Activated naive CD4-positive, alpha-beta T cell treated with anti-CD3 and anti-CD28 coated beads for 36 hours (primary cell): ENCODE data around the gene GBP4. TPM values are rescaled to one million over a fixed set of nuclear protein-coding genes. Genes with fewer than 3 reads are reported as not detected.

Experiments used
- CTCF ChIA-PET: fragments of 350-600 bp; sonication (Branson Sonifier 250); formaldehyde crosslinking; loops from one replicate; lab custom pipeline; 2021; ENCODE audit warnings: antibody characterized with exemption; lab: Charles Lee
- DNase-seq: peaks from one replicate; pipeline ENCODE4 v3.0.0-alpha.2; 2020
- H3K27ac Mint-ChIP-seq: one replicate; pipeline ENCODE4 v1.8.0; 2021; ENCODE audit warnings: mild to moderate bottlenecking, mixed read lengths
- H3K27me3 Mint-ChIP-seq: one replicate; pipeline ENCODE4 v1.8.0; 2021; ENCODE audit warnings: low read depth, mixed read lengths
- H3K36me3 Mint-ChIP-seq: one replicate; pipeline ENCODE4 v1.8.0; 2021; ENCODE audit warnings: low read depth, mixed read lengths
- H3K4me1 Mint-ChIP-seq: one replicate; pipeline ENCODE4 v1.8.0; 2021; ENCODE audit warnings: low read depth, mixed read lengths
- H3K4me3 Mint-ChIP-seq: one replicate; pipeline ENCODE4 v1.8.0; 2021; ENCODE audit warnings: mild to moderate bottlenecking, moderate library complexity, mixed read lengths
- H3K9me3 Mint-ChIP-seq: one replicate; pipeline ENCODE4 v1.8.0; 2021; ENCODE audit warnings: mixed read lengths
- intact Hi-C: fragments of 100-400 bp; cut with micrococcal nuclease; formaldehyde crosslinking; loops from one replicate; pipeline ENCODE4 v1.15.1; 2023
- total RNA-seq, 2 experiments: library from RNA; stranded (reverse); gene quantifications; one replicate each; pipeline ENCODE4 v1.2.3, GENCODE V29; 2021

GBP4 gene
- total RNA-seq, 2 experiments from 2014 or later = 22.9 to 23.2 TPM

GRCh38 chr1:89198081-89198480 is 661 bp downstream of the GBP4 start:
- CTCF ChIA-PET = interaction anchor here (0.7 to 2.3 kb wide), 11 partner anchors 71 to 253 kb away, joined by 3 to 10 read pairs (median 4); partner anchors contain the start of gene GBP5

DNA sequence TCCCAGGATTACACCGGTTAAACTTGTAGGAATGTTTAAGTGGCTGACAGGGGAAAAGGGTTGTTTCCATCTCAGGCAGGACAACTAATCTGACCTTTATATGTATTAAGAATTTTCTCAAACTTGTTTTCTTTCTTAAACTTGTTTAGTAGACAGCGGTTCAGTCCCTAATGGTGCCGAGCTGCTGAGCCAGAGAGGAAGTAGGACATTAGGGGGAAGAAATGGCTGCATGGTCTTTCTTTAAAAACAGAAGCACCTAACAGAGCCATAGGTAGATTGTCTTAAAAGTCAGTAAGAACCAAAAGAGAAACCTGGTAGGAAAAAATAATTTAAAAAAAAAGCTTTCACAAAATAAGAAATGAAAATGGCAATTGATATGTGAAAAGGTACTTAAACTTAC is 3.3 kb downstream of the GBP4 start:
- Mint-ChIP-seq H3K36me3 (peaks cover 28% of the 10 kb centered on the region), H3K9me3 (no peaks in the 10 kb centered on the region), H3K4me1 (peaks cover 68% of the 10 kb centered on the region), H3K27ac (peak overlapping the region; percentile 77), H3K4me3 (peak overlapping the region; percentile 53), H3K27me3 (no peaks in the 10 kb centered on the region)
- no peak for DNase-seq
- CTCF ChIA-PET = interaction anchor here (0.6 to 1.1 kb wide), 3 partner anchors 25 to 163 kb away, joined by 3 to 4 read pairs (median 3); partner anchors contain the start of gene GBP5
- intact Hi-C loops = loop anchor here (5.0 kb wide), 1 partner anchor 513 kb away; the partner anchor contains the start of gene PKN2

More at GRCh38 chr1:89198081-89198480, 661 bp downstream of the GBP4 start:
- H3K9me3 Mint-ChIP-seq = no peaks in the 10 kb centered on the region
- H3K36me3 Mint-ChIP-seq = peaks cover 17% of the 10 kb centered on the region
- intact Hi-C loops = loop anchor here (1.0 to 5.0 kb wide), 9 partner anchors 59 to 527 kb away; partner anchors contain the start of genes GTF2B and PKN2
- no peaks in the 10 kb centered on the region for H3K27me3 Mint-ChIP-seq
- peak overlapping the region; percentile 98 for H3K27ac Mint-ChIP-seq
- peak overlapping the region; percentile 92 for H3K4me3 Mint-ChIP-seq
- DNase-seq = no peak
- peaks cover 81% of the 10 kb centered on the region for H3K4me1 Mint-ChIP-seq

- H3K27me3 Mint-ChIP-seq = no peaks in the 10 kb centered on the region
- CTCF ChIA-PET = interaction anchor here (1.0 kb wide), 1 partner anchor 167 kb away, joined by 4 read pairs; no protein-coding TSS in a partner anchor
- DNase-seq = no peak
- intact Hi-C loops = no loop called here
- no peaks in the 10 kb centered on the region for H3K9me3 Mint-ChIP-seq
- H3K4me3 Mint-ChIP-seq = no peak overlapping the region
- no peak overlapping the region for H3K27ac Mint-ChIP-seq
- H3K36me3 Mint-ChIP-seq = peaks cover 57% of the 10 kb centered on the region
- peaks cover 56% of the 10 kb centered on the region for H3K4me1 Mint-ChIP-seq
These were observed 7.4 kb downstream of the GBP4 start for GRCh38 chr1:89191314-89191713.

GRCh38 chr1:89190017-89190416 is 8.7 kb downstream of the GBP4 start:
- intact Hi-C loops = no loop called here
- Mint-ChIP-seq H3K36me3 (peaks cover 63% of the 10 kb centered on the region), H3K27me3 (no peaks in the 10 kb centered on the region), H3K4me1 (peaks cover 43% of the 10 kb centered on the region), H3K9me3 (no peaks in the 10 kb centered on the region), H3K27ac (no peak overlapping the region), H3K4me3 (no peak overlapping the region)
- CTCF ChIA-PET = interaction anchor here (0.5 kb wide), 1 partner anchor 169 kb away, joined by 3 read pairs; no protein-coding TSS in a partner anchor
- no peak for DNase-seq

- CTCF ChIA-PET = interaction anchor here (0.7 kb wide), 2 partner anchors 13 to 89 kb away, joined by 4 read pairs; no protein-coding TSS in a partner anchor
- intact Hi-C loops = no loop called here
- peaks cover 27% of the 10 kb centered on the region for H3K36me3 Mint-ChIP-seq
- H3K4me1 Mint-ChIP-seq = peaks cover 5% of the 10 kb centered on the region
- no peak overlapping the region for H3K27ac Mint-ChIP-seq
- H3K4me3 Mint-ChIP-seq = no peak overlapping the region
- no peak for DNase-seq
- no peaks in the 10 kb centered on the region for H3K27me3 Mint-ChIP-seq
- H3K9me3 Mint-ChIP-seq = peaks cover 5% of the 10 kb centered on the region
These were observed 19.4 kb downstream of the GBP4 start for GRCh38 chr1:89179343-89179742.

- Mint-ChIP-seq H3K9me3 (no peaks in the 10 kb centered on the region), H3K27ac (no peak overlapping the region), H3K4me3 (no peak overlapping the region), H3K36me3 (peaks cover 6% of the 10 kb centered on the region), H3K27me3 (no peaks in the 10 kb centered on the region), H3K4me1 (peaks cover 13% of the 10 kb centered on the region)
- no peak for DNase-seq
- intact Hi-C loops = no loop called here
- CTCF ChIA-PET = no interaction called here
These were observed 21.8 kb downstream of the GBP4 start for GRCh38 chr1:89176971-89177370.

GRCh38 chr1:89175601-89176256 is 23.0 kb downstream of the GBP4 start, which contains the start of gene GBP7:
Gene GBP7 (minus strand): TSS chr1:89176003. CDS start chr1:89171935, 4,068 bp downstream.
- no peak within 1 kb of the TSS for H3K4me3 Mint-ChIP-seq
- no peaks in the 10 kb centered on the region for H3K27me3 Mint-ChIP-seq
- CTCF ChIA-PET = no interaction called here
- H3K9me3 Mint-ChIP-seq = no peaks in the 10 kb centered on the region
- H3K4me1 Mint-ChIP-seq = peaks cover 17% of the 10 kb centered on the region
- H3K27ac Mint-ChIP-seq = no peak within 1 kb of the TSS
- no peak for DNase-seq
- no peaks in the 10 kb centered on the region for H3K36me3 Mint-ChIP-seq
- intact Hi-C loops = no loop called here

GRCh38 chr1:89174491-89174890 is 24.3 kb downstream of the GBP4 start:
- no peak overlapping the region for H3K27ac Mint-ChIP-seq
- no peak for DNase-seq
- CTCF ChIA-PET = interaction anchor here (1.2 kb wide), 1 partner anchor 176 kb away, joined by 3 read pairs; no protein-coding TSS in a partner anchor
- peaks cover 17% of the 10 kb centered on the region for H3K4me1 Mint-ChIP-seq
- no peaks in the 10 kb centered on the region for H3K27me3 Mint-ChIP-seq
- H3K4me3 Mint-ChIP-seq = no peak overlapping the region
- H3K9me3 Mint-ChIP-seq = no peaks in the 10 kb centered on the region
- H3K36me3 Mint-ChIP-seq = no peaks in the 10 kb centered on the region
- intact Hi-C loops = no loop called here

GRCh38 chr1:89172468-89173143 is 26.1 kb downstream of the GBP4 start:
- Mint-ChIP-seq H3K9me3 (no peaks in the 10 kb centered on the region), H3K27ac (no peak overlapping the region), H3K4me1 (peaks cover 17% of the 10 kb centered on the region), H3K27me3 (no peaks in the 10 kb centered on the region), H3K36me3 (no peaks in the 10 kb centered on the region), H3K4me3 (no peak overlapping the region)
- CTCF ChIA-PET = no interaction called here
- DNase-seq = no peak
- intact Hi-C loops = no loop called here

- CTCF ChIA-PET = interaction anchor here (0.6 kb wide), 1 partner anchor 188 kb away, joined by 3 read pairs; no protein-coding TSS in a partner anchor
- H3K36me3 Mint-ChIP-seq = no peaks in the 10 kb centered on the region
These were observed 27.7 kb downstream of the GBP4 start for GRCh38 chr1:89171067-89171438.

DNA sequence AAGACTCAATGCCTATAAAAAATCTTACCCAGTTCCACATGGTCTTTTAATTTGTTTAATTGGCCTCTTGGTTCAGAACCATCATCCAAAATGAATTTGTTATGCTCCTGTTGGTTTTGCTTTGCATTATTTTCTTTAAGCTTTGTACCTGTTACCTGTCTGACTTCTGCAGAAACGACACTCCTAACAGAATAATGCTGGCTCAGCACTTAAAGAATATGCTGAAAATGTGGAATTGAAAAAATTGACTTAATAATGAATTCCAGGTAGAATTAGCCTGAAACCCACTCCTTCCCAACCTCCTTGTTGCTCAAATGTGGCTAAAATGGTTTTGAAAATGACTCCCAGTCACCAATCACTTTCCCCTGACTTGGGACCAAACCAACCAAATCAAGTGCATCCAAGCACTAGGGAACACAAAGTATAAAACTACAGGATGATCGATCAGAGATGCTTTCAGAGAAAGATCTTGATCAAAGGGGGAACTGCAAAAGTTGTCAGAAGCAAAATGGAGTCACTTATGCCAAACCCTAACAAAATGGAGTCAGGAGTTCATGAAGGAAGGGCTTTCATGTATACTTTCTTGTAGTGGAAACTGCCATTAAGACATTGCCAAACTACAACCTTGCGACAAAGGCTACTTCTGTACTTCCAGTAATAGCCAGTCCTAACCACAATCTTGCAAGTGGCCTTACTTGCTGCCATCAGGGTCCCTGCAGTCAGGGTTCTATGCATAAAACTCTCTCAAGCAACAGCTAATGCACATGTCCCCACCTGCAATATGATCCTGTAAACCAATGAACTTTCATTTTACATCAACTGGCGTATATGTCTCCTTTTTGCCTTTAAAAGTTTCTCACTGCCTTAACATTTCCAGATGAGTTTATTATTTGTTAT is 28.3 kb downstream of the GBP4 start:
- Mint-ChIP-seq H3K4me3 (no peak overlapping the region), H3K9me3 (no peaks in the 10 kb centered on the region), H3K4me1 (peaks cover 12% of the 10 kb centered on the region), H3K27me3 (no peaks in the 10 kb centered on the region), H3K36me3 (no peaks in the 10 kb centered on the region), H3K27ac (no peak overlapping the region)
- DNase-seq = no peak
- intact Hi-C loops = loop anchor here (2.0 kb wide), 1 partner anchor 44 kb away; the partner anchor contains the start of gene GBP2
- CTCF ChIA-PET = no interaction called here

More at GRCh38 chr1:89171067-89171438, 27.7 kb downstream of the GBP4 start:
- peak; percentile 19 for DNase-seq
- H3K4me1 Mint-ChIP-seq = peaks cover 12% of the 10 kb centered on the region
- H3K27me3 Mint-ChIP-seq = no peaks in the 10 kb centered on the region
- no peak overlapping the region for H3K4me3 Mint-ChIP-seq
- H3K27ac Mint-ChIP-seq = no peak overlapping the region
- intact Hi-C loops = loop anchor here (2.0 kb wide), 1 partner anchor 44 kb away; the partner anchor contains the start of gene GBP2
- no peaks in the 10 kb centered on the region for H3K9me3 Mint-ChIP-seq
